ENCODE data around the gene HOXD13.

Gene HOXD13

GRCh38 chr2:176099728-176100546, 7.4 kb downstream of the HOXD13 start, which contains the start of gene HOXD12:
Gene HOXD12, plus strand, starts transcription at chr2:176099795. Its CDS starts 7 bp downstream, at chr2:176099802.
- Histone ChIP-seq H3K9me3 (ENCODE audit: insufficient read depth, low read length) (peaks cover 43% of the 10 kb centered on the region; the same call in 1 of the 2 replicates), H3K27me3 (ENCODE audit: insufficient read depth, insufficient read length) (peaks cover 83% of the 10 kb centered on the region), H3K4me1 (ENCODE audit: insufficient read depth, insufficient read length) (peaks cover 6% of the 10 kb centered on the region), H3K36me3 (ENCODE audit: insufficient read depth, insufficient read length, low read length) (peaks cover 2% of the 10 kb centered on the region), H3K4me3 (ENCODE audit: insufficient read length, low read depth) (peak within 1 kb of the TSS; percentile 41), H3K9ac (ENCODE audit: insufficient read length, low read depth) (peak within 1 kb of the TSS; percentile 77)
- DNase-seq (ENCODE audit: low read depth, low spot score), result no peak
- TF ChIP-seq YY1 (IDR thresholded peaks at IDR 0.05; ENCODE audit: insufficient read depth, insufficient read length) (no peak), SUZ12 (IDR thresholded peaks at IDR 0.05; ENCODE audit: extremely low read depth, insufficient read depth, insufficient read length) (no peak), ZNF274 (IDR thresholded peaks at IDR 0.05; ENCODE audit: low read depth, low read length) (no peak)

GRCh38 chr2:176100547-176101140, 8.1 kb downstream of the HOXD13 start:
- H3K9ac ChIP-seq (ENCODE audit: insufficient read length, low read depth), result no peak overlapping the region
- no peaks in the 10 kb centered on the region for H3K36me3 ChIP-seq (ENCODE audit: insufficient read depth, insufficient read length, low read length)
- peaks cover 83% of the 10 kb centered on the region for H3K27me3 ChIP-seq (ENCODE audit: insufficient read depth, insufficient read length)
- H3K4me1 ChIP-seq (ENCODE audit: insufficient read depth, insufficient read length), result peaks cover 13% of the 10 kb centered on the region
- no peak overlapping the region for H3K4me3 ChIP-seq (ENCODE audit: insufficient read length, low read depth)
- TF ChIP-seq ZNF274 (IDR thresholded peaks at IDR 0.05; ENCODE audit: low read depth, low read length) (no peak), YY1 (IDR thresholded peaks at IDR 0.05; ENCODE audit: insufficient read depth, insufficient read length) (no peak), SUZ12 (IDR thresholded peaks at IDR 0.05; ENCODE audit: extremely low read depth, insufficient read depth, insufficient read length) (no peak)
- peaks cover 36% of the 10 kb centered on the region; the same call in 1 of the 2 replicates for H3K9me3 ChIP-seq (ENCODE audit: insufficient read depth, low read length)
- DNase-seq (ENCODE audit: low read depth, low spot score), result no peak

DNA sequence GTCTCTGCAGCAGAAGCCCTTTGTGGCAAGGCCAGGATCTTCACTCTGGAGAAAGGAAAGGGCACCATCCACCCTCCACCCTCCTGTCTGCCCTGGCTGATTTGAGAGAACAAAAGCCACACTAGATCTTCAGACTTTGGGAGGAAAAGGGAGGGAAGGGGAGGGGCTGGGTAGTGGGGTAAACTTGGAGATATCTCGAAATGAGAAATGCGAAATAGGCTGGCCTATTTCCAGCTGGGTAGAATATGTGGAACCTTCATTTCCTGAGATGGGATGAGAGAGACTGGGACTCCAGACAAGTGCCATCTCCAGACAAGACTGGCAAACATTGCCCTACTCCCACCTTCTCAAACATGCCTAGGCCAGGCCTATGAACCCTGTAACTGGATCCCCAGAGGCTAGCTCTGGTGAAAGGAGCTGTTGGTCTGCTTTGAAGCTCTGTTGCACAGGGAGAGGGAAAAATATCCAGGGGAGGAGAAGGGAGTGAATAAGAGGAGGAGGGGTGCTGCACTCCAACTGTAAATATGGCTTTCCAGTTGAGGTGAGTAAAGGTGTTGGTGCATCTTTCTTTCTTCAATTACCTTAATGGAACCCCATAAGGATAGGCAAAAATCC, 8.8 kb downstream of the HOXD13 start:
- no peaks in the 10 kb centered on the region for H3K36me3 ChIP-seq (ENCODE audit: insufficient read depth, insufficient read length, low read length)
- no peak overlapping the region for H3K9ac ChIP-seq (ENCODE audit: insufficient read length, low read depth)
- no peak overlapping the region for H3K4me3 ChIP-seq (ENCODE audit: insufficient read length, low read depth)
- peaks cover 83% of the 10 kb centered on the region for H3K27me3 ChIP-seq (ENCODE audit: insufficient read depth, insufficient read length)
- peaks cover 18% of the 10 kb centered on the region for H3K4me1 ChIP-seq (ENCODE audit: insufficient read depth, insufficient read length)
- peaks cover 32% of the 10 kb centered on the region; the same call in 1 of the 2 replicates for H3K9me3 ChIP-seq (ENCODE audit: insufficient read depth, low read length)
- no peak for TF ChIP-seq SUZ12 (IDR thresholded peaks at IDR 0.05; ENCODE audit: extremely low read depth, insufficient read depth, insufficient read length)
- no peak for TF ChIP-seq ZNF274 (IDR thresholded peaks at IDR 0.05; ENCODE audit: low read depth, low read length)
- no peak for TF ChIP-seq YY1 (IDR thresholded peaks at IDR 0.05; ENCODE audit: insufficient read depth, insufficient read length)
- DNase-seq (ENCODE audit: low read depth, low spot score), result no peak

GRCh38 chr2:176101842-176102241, 9.3 kb downstream of the HOXD13 start:
- H3K9me3 ChIP-seq (ENCODE audit: insufficient read depth, low read length), result peaks cover 32% of the 10 kb centered on the region; the same call in 1 of the 2 replicates
- H3K4me3 ChIP-seq (ENCODE audit: insufficient read length, low read depth), result no peak overlapping the region
- DNase-seq (ENCODE audit: low read depth, low spot score), result no peak
- H3K9ac ChIP-seq (ENCODE audit: insufficient read length, low read depth), result no peak overlapping the region
- peaks cover 19% of the 10 kb centered on the region for H3K4me1 ChIP-seq (ENCODE audit: insufficient read depth, insufficient read length)
- no peak for TF ChIP-seq SUZ12 (IDR thresholded peaks at IDR 0.05; ENCODE audit: extremely low read depth, insufficient read depth, insufficient read length)
- TF ChIP-seq YY1 (IDR thresholded peaks at IDR 0.05; ENCODE audit: insufficient read depth, insufficient read length), result no peak
- TF ChIP-seq ZNF274 (IDR thresholded peaks at IDR 0.05; ENCODE audit: low read depth, low read length), result no peak
- H3K27me3 ChIP-seq (ENCODE audit: insufficient read depth, insufficient read length), result peaks cover 86% of the 10 kb centered on the region
- no peaks in the 10 kb centered on the region for H3K36me3 ChIP-seq (ENCODE audit: insufficient read depth, insufficient read length, low read length)

- DNase-seq (ENCODE audit: low read depth, low spot score), result no peak
- H3K4me1 ChIP-seq (ENCODE audit: insufficient read depth, insufficient read length), result peaks cover 19% of the 10 kb centered on the region
- H3K9me3 ChIP-seq (ENCODE audit: insufficient read depth, low read length), result peaks cover 32% of the 10 kb centered on the region; the same call in 1 of the 2 replicates
- no peak overlapping the region for H3K9ac ChIP-seq (ENCODE audit: insufficient read length, low read depth)
- no peaks in the 10 kb centered on the region for H3K36me3 ChIP-seq (ENCODE audit: insufficient read depth, insufficient read length, low read length)
- H3K27me3 ChIP-seq (ENCODE audit: insufficient read depth, insufficient read length), result peaks cover 92% of the 10 kb centered on the region
- TF ChIP-seq SUZ12 (IDR thresholded peaks at IDR 0.05; ENCODE audit: extremely low read depth, insufficient read depth, insufficient read length) (no peak), YY1 (IDR thresholded peaks at IDR 0.05; ENCODE audit: insufficient read depth, insufficient read length) (no peak), ZNF274 (IDR thresholded peaks at IDR 0.05; ENCODE audit: low read depth, low read length) (no peak)
- H3K4me3 ChIP-seq (ENCODE audit: insufficient read length, low read depth), result no peak overlapping the region
Observed at GRCh38 chr2:176102309-176102866, 9.9 kb downstream of the HOXD13 start.

- Histone ChIP-seq H3K4me1 (ENCODE audit: insufficient read depth, insufficient read length) (peaks cover 19% of the 10 kb centered on the region), H3K27me3 (ENCODE audit: insufficient read depth, insufficient read length) (peaks cover 98% of the 10 kb centered on the region), H3K36me3 (ENCODE audit: insufficient read depth, insufficient read length, low read length) (no peaks in the 10 kb centered on the region), H3K4me3 (ENCODE audit: insufficient read length, low read depth) (no peak overlapping the region), H3K9me3 (ENCODE audit: insufficient read depth, low read length) (peaks cover 32% of the 10 kb centered on the region; the same call in 1 of the 2 replicates), H3K9ac (ENCODE audit: insufficient read length, low read depth) (no peak overlapping the region)
- TF ChIP-seq SUZ12 (IDR thresholded peaks at IDR 0.05; ENCODE audit: extremely low read depth, insufficient read depth, insufficient read length), result no peak
- no peak for TF ChIP-seq ZNF274 (IDR thresholded peaks at IDR 0.05; ENCODE audit: low read depth, low read length)
- no peak for TF ChIP-seq YY1 (IDR thresholded peaks at IDR 0.05; ENCODE audit: insufficient read depth, insufficient read length)
- no peak for DNase-seq (ENCODE audit: low read depth, low spot score)
Observed at GRCh38 chr2:176103194-176103593, 10.7 kb downstream of the HOXD13 start.
